Measurements from ENCODE around the gene TRIM56. TPM values are rescaled to one million over a fixed set of nuclear protein-coding genes. Genes with fewer than 3 reads are reported as not detected.
"Not testable (repeated sequence)": the region's sequence is repeated elsewhere in the genome, so short reads cannot be mapped to it uniquely, and the experiment has no call there.

TRIM56 gene
- total RNA-seq, 2 donors from 2014 or later: 20.7 to 22.4 TPM

DNA sequence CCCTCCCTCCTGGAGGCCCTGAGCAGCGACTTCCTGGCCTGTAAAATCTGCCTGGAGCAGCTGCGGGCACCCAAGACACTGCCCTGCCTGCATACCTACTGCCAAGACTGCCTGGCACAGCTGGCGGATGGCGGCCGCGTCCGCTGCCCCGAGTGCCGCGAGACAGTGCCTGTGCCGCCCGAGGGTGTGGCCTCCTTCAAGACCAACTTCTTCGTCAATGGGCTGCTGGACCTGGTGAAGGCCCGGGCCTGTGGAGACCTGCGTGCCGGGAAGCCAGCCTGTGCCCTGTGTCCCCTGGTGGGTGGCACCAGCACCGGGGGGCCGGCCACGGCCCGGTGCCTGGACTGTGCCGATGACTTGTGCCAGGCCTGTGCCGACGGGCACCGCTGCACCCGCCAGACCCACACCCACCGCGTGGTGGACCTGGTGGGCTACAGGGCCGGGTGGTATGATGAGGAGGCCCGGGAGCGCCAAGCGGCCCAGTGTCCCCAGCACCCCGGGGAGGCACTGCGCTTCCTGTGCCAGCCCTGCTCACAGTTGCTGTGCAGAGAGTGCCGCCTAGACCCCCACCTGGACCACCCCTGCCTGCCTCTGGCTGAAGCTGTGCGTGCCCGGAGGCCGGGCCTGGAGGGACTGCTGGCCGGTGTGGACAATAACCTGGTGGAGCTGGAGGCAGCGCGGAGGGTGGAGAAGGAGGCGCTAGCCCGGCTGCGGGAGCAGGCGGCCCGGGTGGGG, 2.2 kb downstream of the TRIM56 start:
- intact Hi-C loops (cut with DNase I): no loop called here
- no peak for DNase-seq
- no peak for ATAC-seq

DNA sequence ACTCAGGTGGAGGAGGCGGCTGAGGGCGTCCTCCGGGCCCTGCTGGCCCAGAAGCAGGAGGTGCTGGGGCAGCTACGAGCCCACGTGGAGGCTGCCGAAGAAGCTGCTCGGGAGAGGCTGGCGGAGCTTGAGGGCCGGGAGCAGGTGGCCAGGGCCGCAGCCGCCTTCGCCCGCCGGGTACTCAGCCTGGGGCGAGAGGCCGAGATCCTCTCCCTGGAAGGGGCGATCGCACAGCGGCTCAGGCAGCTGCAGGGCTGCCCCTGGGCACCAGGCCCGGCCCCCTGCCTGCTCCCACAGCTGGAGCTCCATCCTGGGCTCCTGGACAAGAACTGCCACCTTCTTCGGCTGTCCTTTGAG, 2.8 kb downstream of the TRIM56 start:
- DNase-seq (no peak), ATAC-seq (no peak)
- intact Hi-C loops (cut with DNase I): no loop called here

DNA sequence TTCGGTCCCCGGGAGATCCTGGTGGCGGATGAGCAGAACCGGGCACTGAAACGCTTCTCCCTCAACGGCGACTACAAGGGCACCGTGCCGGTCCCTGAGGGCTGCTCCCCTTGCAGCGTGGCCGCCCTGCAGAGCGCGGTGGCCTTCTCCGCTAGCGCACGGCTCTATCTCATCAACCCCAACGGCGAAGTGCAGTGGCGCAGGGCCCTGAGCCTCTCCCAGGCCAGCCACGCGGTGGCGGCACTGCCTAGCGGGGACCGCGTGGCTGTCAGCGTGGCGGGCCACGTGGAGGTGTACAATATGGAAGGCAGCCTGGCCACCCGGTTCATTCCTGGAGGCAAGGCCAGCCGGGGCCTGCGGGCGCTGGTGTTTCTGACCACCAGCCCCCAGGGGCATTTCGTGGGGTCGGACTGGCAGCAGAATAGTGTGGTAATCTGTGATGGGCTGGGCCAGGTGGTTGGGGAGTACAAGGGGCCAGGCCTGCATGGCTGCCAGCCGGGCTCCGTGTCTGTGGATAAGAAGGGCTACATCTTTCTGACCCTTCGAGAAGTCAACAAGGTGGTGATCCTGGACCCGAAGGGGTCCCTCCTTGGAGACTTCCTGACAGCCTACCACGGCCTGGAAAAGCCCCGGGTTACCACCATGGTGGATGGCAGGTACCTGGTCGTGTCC, 3.7 kb downstream of the TRIM56 start:
- DNase-seq: no peak
- no peak for ATAC-seq
- intact Hi-C loops (cut with DNase I): no loop called here

DNA sequence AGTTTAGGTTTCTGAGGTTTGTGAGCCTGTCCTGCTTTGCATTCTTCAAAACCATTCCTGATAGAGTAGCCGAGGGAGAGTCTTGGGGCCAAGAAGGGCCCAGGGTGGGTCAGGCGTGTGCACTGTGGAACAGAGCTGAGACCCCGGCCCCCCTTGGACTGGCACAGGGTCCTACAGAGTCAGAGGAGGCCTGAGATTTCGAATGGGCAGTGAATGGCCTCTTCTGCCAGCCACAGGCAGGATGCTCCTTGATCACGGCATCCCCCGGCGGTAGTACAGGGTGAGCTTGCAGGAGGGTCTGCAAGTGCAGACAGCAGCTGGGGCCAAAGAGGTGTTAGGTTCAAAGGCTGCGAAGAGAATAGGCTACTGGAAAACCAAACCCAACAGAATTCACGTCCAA, 4.6 kb downstream of the TRIM56 start:
- intact Hi-C loops (cut with DNase I): no loop called here
- DNase-seq (no peak), ATAC-seq (no peak)

DNA sequence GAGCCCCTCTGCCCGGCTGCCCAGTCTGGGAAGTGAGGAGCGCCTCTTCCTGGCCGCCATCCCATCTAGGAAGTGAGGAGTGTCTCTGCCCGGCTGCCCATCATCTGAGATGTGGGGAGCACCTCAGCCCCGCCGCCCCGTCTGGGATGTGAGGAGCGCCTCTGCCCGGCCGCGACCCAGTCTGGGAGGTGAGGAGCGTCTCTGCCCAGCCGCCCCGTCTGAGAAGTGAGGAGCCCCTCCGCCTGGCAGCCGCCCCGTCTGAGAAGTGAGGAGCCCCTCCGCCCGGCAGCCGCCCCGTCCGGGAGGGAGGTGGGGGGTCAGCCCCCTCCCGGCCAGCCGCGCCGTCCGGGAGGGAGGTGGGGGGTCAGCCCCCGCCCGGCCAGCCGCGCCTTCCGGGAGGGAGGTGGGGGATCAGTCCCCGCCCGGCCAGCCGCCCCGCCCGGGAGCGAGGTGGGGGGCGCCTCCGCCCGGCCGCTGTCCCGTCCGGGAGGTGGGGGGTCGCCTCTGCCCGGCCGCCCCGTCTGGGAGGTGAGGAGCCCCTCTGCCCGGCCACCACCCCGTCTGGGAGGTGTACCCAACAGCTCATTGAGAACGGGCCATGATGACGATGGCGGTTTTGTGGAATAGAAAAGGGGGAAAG, 7.1 kb downstream of the TRIM56 start:
- ATAC-seq; intact Hi-C loops (cut with DNase I); DNase-seq: not testable (repeated sequence)

DNA sequence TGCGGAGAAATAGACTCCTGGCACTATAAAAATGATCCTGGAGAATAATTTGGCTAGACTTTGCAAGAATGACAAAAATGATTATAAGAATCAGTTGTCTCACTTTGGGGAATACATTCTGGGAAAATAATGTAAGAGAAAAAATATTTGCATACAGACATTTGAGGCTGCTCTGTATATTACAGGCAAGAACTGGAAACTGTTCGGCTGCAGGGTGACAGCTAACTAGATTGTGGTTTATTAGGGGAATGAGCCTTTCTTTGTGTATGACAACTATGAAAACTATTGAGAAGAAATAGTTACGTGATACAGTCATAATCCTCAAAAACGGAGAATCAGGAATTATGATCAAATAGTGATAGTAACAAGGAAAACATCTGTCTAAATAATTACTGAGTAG, 8.6 kb downstream of the TRIM56 start:
- no peak for DNase-seq
- intact Hi-C loops (cut with DNase I): no loop called here
- no peak for ATAC-seq

DNA sequence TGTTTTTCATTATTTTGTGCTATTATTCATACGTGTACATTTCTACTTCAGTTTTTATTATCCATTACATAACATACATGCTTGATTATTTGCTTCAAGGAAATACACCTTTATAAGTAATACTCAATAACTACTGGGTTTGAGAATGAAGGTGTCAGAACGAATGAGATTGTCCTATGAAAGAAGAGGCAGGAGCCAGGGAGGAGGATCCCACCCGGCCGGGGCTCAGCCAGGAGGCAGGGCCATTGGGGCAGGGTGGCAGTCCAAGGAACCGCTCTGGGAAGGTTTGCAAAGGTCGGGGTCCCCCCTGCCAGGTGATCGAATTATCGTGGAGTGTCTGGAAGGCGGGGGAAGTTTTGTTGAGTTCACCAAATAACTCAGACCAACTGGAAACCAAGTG, 9.1 kb downstream of the TRIM56 start:
- ATAC-seq (peak in 1 of 2 donors; percentile 4), DNase-seq (no peak)
- intact Hi-C loops (cut with DNase I): no loop called here

DNA sequence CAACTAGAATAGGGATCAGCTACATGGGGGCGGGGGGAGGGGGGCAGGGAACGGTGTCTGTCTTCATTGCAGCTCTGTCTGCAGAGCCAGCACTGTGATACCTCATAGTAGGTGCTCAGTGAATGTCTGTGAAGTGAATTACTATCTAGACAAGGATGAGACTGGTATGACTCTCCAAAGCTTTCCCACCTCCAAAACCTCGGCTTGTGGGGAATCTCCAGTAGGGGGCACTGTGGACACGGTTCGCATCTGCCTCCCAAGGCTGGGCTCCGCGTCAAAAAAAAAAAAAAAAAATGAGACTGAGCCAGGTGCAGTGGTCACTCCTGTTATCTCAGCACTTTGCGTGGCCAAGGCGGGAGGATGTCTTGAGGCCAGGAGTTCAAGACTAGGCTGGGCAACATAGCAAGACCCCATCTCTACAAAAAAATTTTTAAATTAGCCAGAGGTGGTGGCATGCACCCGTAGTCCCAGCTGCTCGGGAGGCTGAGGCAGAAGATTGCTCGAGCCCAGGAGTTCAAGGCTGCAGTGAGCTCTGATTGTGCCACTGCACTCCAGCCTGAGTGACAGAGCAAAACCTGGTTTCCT, 9.6 kb downstream of the TRIM56 start:
- intact Hi-C loops (cut with DNase I): loop anchor here (5.0 kb wide), 2 partner anchors 37 to 42 kb away; no protein-coding TSS in a partner anchor
- peak; percentile 58 for DNase-seq

DNA sequence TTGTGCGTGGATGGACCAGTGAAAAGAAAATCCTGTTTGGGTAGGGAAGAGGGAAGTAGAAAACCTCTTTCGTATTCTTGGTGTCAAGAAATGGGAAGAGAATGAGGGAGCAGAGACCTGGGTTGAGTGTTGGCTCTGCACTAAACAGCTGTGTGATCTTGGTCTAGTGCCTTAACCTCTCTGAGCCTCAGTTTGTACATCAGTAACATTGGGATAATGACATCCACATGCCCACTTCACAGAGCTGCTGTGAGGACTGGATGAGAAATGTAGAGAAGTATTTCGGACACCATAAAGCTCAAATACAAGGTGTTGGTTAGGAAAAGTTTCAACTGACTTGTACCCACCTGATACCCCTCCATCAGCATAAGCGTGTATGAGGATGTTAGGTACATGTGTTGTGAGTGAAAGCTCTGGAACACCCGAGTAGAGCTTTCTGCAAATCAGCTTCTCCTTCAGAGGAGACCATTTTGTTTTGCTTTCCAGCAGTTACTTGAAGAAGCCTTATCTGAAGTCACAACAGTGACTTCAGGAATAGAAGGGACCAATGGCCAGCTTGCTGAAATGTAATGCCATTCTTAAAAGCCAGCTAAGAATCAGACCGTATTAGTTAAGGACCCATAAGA, 11.2 kb downstream of the TRIM56 start:
- intact Hi-C loops (cut with DNase I): loop anchor here (5.0 kb wide), 2 partner anchors 36 to 41 kb away; no protein-coding TSS in a partner anchor

More for the DNA sequence above, 9.6 kb downstream of the TRIM56 start:
- ATAC-seq: peak; percentile 60

DNA sequence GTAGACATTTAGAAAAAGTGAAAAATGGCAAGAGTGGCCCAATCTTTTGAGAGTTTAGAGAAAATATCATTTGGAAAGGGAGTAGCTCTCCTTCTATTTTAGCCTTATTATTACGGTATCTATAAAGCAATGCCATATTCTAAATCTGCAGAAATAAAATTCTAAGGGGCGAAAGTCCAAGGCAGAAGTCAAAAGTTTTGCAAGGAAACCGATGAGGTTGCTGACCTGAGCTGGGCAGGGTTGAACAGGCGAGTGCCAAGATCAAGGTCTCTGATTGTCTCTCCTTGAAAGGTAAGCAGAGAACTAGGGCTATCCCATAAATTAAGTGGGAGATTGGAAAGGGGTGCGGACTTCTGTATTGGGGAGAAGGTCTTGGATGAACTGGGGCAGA, 11.7 kb downstream of the TRIM56 start:
- DNase-seq: no peak
- intact Hi-C loops (cut with DNase I): loop anchor here (5.0 kb wide), 2 partner anchors 35 to 40 kb away; no protein-coding TSS in a partner anchor
- ATAC-seq: no peak

More for the DNA sequence above, 11.2 kb downstream of the TRIM56 start:
- DNase-seq: no peak
- ATAC-seq: no peak

DNA sequence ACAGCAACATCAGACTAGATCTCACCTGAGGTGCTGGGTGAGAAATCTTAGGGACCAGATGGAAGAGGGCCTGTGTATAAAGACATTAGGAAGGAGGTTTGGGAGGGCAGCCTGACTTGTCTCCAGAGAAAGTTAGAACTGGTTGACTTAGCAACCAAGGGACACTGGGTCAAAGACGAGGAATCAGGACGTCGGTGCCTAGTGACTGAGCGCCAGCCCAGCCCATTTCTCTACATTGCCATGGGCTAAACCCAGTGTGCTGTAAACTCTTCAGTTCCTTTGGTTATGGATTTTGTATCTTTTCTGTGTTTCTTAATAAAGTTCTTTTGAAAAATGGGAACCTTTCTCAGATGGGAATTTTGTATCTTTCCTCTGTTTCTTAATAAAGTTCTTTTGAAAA, 12.3 kb downstream of the TRIM56 start:
- DNase-seq: no peak
- ATAC-seq: no peak
- intact Hi-C loops (cut with DNase I): loop anchor here (5.0 kb wide), 2 partner anchors 35 to 40 kb away; no protein-coding TSS in a partner anchor

DNA sequence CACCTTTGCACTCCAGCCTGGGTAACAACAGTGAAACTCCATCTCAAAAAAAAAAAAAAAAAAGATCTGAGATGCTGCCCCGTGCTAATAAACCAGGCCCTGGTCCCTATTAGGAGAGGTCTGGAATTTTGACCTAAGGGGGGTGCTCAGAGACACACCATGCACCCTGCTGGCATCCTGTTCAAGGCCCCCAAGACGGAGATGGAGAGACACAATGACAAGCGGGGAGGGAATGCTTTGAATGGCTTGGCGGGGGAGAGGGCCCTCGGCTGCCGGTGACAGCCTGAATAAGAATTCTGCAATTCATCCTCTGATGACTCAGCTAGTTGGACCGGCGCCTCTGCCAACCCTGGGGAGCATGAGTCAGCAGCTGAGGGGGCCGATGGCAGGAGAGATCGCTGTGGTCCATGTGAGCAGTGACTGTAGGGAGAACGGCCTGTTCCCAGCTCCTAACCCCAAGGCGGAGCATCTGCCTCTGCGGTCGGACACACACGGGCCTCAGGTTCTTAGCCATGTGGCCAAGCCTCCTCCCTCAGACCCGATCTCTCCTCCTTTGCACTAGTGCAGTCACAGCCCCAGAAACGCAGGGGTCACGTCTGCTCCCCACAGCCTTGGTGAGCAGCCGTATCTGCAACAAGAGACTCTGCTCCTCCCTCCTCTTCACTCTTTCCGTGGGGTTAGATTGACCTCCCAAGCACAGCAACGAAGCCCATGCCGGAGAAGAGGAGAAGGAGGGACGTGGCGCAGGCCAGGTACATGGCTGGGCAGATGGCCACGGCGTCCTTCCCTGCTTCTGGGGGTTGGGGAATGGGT, 14.9 kb downstream of the TRIM56 start:
- ATAC-seq (peak; percentile 97 to 98), DNase-seq (peak; percentile 95)
- intact Hi-C loops (cut with DNase I): loop anchor here (5.0 kb wide), 2 partner anchors 32 to 37 kb away; no protein-coding TSS in a partner anchor

DNA sequence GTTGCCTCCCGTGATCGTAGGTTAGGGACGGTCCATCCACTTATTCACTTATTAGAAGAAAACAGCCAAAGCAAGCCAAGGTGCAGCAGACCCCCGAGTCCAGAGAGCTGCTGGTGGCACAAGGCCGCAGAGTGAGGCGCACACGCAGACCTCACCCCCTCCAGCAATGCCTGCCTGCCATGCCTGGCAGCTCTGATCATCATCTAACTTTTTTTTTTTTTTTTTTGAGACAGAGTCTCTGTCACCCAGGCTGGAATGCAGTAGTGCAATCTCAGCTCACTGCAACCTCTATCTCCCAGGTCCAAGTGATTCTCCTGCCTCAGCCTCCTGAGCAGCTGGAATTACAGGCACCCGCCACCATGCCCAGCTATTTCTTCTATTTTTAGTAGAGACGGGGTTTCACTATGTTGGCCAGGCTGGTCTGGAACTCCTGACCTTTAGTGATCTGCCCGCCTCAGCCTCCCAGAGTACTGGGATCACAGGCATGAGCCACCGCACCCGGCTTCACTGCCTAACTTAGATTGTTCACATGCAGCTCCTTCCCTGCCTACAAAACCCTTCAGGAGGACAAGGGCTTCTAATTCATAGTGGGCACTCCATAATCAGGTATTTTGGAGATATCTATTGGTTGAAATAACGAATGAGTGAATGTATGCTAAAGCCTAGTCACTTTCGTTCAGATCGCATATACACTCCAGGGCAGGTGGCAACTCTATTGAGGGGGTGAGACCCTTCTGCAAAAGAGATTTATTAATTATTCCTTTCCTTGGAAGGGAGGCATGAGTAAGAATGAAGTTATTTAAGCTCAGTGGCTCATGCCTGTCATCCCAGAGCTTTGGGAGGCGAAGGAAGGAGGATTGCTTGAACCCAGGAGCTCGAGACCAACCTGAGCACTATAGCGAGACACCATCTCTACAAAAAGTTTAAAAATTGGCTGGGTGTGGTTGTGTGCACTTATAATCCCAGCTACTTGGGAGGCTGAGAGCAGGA, 15.9 kb downstream of the TRIM56 start:
- ATAC-seq: no peak
- intact Hi-C loops (cut with DNase I): no loop called here
- no peak for DNase-seq

DNA sequence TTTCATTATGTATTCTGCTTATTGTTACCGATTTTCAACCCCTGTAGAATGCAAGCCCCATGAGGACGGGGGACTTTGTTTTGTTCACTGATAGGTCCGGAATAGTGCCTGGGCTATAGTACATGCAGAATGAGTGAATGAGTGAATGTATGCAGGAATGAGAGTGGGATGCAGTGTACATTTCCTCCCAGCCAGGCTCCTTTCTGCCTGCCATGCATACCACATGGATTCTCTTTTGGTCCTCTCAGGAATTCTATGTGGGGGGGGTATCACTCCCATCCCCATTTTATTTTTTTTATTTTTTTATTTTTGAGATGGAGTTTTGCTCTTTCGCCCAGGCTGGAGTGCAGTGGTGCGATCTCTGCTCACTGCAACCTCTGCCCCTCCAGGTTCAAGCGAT, 16.7 kb downstream of the TRIM56 start:
- ATAC-seq (no peak), DNase-seq (no peak)
- intact Hi-C loops (cut with DNase I): no loop called here

DNA sequence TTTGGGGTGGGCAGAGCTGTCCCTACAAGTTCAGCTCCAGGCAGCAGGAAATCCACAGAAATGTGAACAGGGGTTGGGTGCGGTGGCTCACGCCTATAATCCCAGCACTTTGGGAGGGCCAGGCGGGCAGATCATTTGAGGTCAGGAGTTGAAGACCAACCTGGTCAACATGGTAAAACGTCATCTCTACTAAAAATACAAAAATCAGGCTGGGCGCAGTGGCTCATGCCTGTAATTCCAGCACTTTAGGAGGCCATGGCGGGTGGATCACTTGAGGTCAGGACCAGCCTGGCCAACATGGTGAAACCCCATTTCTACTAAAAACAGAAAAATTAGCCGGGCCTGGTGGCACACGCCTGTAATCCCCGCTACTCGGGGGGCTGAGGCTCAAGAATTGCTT, 18.4 kb downstream of the TRIM56 start:
- intact Hi-C loops (cut with DNase I); DNase-seq; ATAC-seq: not testable (repeated sequence)

DNA sequence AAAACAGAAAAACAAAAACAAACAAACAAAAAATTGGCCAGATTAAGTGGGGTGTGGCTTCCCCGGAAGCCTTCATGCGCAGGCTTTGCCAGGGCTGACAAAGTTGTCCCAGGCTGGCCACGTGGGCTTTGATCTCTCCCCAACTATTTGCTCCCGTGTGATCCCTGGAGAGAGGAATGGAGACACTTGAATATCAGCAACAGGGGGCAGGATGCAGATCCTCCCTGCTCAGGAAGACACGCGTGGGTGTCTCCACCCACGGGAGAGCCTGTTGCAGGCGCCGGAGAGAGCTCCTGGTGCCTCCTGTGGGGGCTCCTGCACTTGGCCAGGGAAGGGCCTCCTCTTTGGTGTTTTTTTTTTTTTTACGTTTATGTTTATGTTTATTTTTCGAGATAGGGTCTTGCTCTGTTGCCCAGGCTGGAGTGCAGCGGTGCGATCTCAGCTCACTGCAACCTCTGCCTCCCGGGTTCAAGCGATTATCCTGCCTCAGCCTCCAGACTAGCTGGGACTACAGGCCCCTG, 19.0 kb downstream of the TRIM56 start:
- no peak for ATAC-seq
- intact Hi-C loops (cut with DNase I): no loop called here
- DNase-seq: no peak

DNA sequence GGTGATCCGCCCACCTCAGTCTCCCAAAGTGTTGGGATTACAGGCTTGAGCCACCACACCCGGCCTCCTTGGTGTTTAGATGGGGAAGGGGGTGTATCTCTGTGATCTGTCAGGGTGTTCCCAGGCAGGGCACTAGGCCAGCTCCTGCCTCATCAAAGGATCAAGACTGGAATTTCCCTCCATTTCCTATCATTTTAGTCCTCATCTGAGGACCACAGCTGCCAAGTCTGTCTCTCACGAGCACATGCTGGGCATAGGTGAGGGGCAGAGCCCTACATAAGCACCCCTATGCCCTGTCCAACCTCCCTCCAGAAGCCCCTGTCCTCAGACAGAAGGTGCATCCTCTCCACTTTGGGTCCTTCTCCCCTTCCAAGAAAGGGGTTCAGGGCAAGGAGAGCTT, 19.5 kb downstream of the TRIM56 start:
- intact Hi-C loops (cut with DNase I): no loop called here
- no peak for DNase-seq
- no peak for ATAC-seq
